Myocyte (in vitro differentiated cells): ENCODE results near the gene NHLRC2. TPM values are rescaled to one million over a fixed set of nuclear protein-coding genes. Genes with fewer than 3 reads are reported as not detected.

Experiments
- total RNA-seq: library from RNA; depleted of rRNA; stranded (reverse); fragments of >200 nt; gene quantifications from 2 replicates; pipeline ENCODE4 v1.2.3, GENCODE V29; 2014

Gene NHLRC2
- total RNA-seq, 1 donor from 2014 or later: 21.2 TPM

Other genes with a start within 250 kb of the NHLRC2 start
- 4.1 and 5.6 TPM in 2 replicates for gene NRAP, start 190.6 kb upstream of the NHLRC2 start, total RNA-seq
- 19.0 and 22.7 TPM in 2 replicates for gene CASP7, start 174.7 kb upstream of the NHLRC2 start, total RNA-seq
- not detected in 2 replicates for gene PLEKHS1, start 103.0 kb upstream of the NHLRC2 start, total RNA-seq
- 3.8 and 4.4 TPM in 2 replicates for gene DCLRE1A, start 579 bp upstream of the NHLRC2 start, total RNA-seq
- 0.67 TPM in 1 of 2 replicates, not detected in the other for gene ADRB1, start 189.2 kb downstream of the NHLRC2 start, total RNA-seq